Measurements from ENCODE around the gene GDI1. TPM values are rescaled to one million over a fixed set of nuclear protein-coding genes. Genes with fewer than 3 reads are reported as not detected.
"Not testable (repeated sequence)": the region's sequence is repeated elsewhere in the genome, so short reads cannot be mapped to it uniquely, and the experiment has no call there.

Gene GDI1
- total RNA-seq (2021) (137 and 139 TPM in 2 replicates), Bru-seq, nascent RNA (percentile 70 among the genes with signal in this experiment), BruChase-seq, experiment 1, labeled RNA remaining after a 2-hour chase (percentile 86 among the genes with signal in this experiment), BruChase-seq, experiment 2, labeled RNA remaining after a 6-hour chase (percentile 95 among the genes with signal in this experiment)
- long read RNA-seq, transcript GDI1-204 (11 exons, 2,474 nt) = major isoform, 210 of 263 reads
- long read RNA-seq, partial matches to known transcripts = 25 of 263 reads
- long read RNA-seq, other reads (novel, unspliced or antisense) = 23 of 263 reads

DNA sequence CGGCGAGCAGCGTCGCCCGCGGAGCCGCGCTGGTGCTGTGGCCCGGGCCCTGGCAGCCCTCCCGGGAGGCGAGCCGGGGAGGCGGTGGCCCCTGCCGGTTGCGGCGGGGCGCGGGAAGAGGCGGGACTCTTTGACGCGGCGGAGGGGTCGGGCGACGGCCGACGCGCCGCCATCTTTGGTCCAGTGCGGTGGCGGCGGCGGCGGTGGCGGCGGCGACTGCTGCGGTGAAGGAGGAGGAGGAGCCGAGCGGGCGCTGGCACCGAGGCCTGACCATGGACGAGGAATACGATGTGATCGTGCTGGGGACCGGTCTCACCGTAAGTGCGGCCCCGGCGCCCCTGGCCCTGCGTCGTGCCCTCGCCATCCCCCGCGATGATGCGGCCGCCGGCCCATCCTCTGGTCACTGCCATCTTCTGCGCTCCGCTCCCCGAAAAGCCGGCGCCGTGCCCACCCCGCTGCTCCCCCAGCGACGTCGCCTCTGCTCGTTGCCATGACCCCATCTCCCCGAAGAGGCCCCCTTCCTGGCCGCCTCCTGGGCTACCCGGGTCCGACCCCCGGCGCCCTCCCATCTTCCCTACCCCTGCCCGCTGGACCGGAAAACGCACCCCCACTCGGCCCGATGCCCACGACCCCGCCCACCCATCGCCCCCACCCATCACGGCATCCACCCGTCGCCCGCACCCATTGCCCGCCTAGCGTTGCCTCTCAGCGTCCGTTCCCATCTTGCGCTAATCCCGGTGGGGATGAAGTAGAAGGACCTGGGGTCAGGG lies at the start of gene GDI1:
TSS of gene GDI1 (plus strand) at position 172 of the 770 bp plus-strand sequence. CDS start at position 273, 101 bp downstream.
- Histone ChIP-seq H3K9me3 (ENCODE audit: low read depth, low read length, poor library complexity, severe bottlenecking) (no peaks in the 10 kb centered on the region), H3K4me3 (ENCODE audit: low read depth, low read length, poor library complexity, severe bottlenecking) (peak within 1 kb of the TSS; percentile 57), H3K4me1 (ENCODE audit: insufficient read depth, low read length, poor library complexity, severe bottlenecking) (peaks cover 11% of the 10 kb centered on the region), H3K36me3 (ENCODE audit: insufficient read depth, low read length, poor library complexity, severe bottlenecking) (peaks cover 17% of the 10 kb centered on the region), H3K27ac (ENCODE audit: low read depth, low read length, poor library complexity, severe bottlenecking) (peak within 1 kb of the TSS; percentile 90), H3K27me3 (replicated peaks; ENCODE audit: insufficient read depth, low read depth, low read length, poor library complexity) (no peaks in the 10 kb centered on the region)
- ChIA-PET CTCF (no interaction called here), POLR2A (ENCODE audit: low non-redundant PET) (no interaction called here)
- intact Hi-C loops (cut with micrococcal nuclease; ENCODE audit: unreplicated experiment) = no loop called here
- DNase-seq (ENCODE audit: low spot score) = peak; percentile 69
- TF ChIP-seq CTCF (conservative IDR thresholded peaks at IDR 0.05; ENCODE audit: low read depth, low read length) (no peak), EZH2 (IDR thresholded peaks at IDR 0.05; ENCODE audit: borderline replicate concordance, low read depth, low read length, poor library complexity, severe bottlenecking) (no peak)
- no TSS peak for BruUV-seq (replicated peaks)

GRCh38 chrX:154388094-154388493 lies 48.9 kb upstream of the GDI1 start:
- intact Hi-C loops (cut with micrococcal nuclease; ENCODE audit: unreplicated experiment); H3K27me3 ChIP-seq (replicated peaks; ENCODE audit: insufficient read depth, low read depth, low read length, poor library complexity); H3K9me3 ChIP-seq (ENCODE audit: low read depth, low read length, poor library complexity, severe bottlenecking); H3K4me3 ChIP-seq (ENCODE audit: low read depth, low read length, poor library complexity, severe bottlenecking); BruUV-seq (replicated peaks); H3K36me3 ChIP-seq (ENCODE audit: insufficient read depth, low read length, poor library complexity, severe bottlenecking); CTCF ChIA-PET; H3K4me1 ChIP-seq (ENCODE audit: insufficient read depth, low read length, poor library complexity, severe bottlenecking); H3K27ac ChIP-seq (ENCODE audit: low read depth, low read length, poor library complexity, severe bottlenecking); DNase-seq (ENCODE audit: low spot score); POLR2A ChIA-PET (ENCODE audit: low non-redundant PET): not testable (repeated sequence)

GRCh38 chrX:154388649-154389048 lies 48.3 kb upstream of the GDI1 start:
- H3K9me3 ChIP-seq (ENCODE audit: low read depth, low read length, poor library complexity, severe bottlenecking); H3K27ac ChIP-seq (ENCODE audit: low read depth, low read length, poor library complexity, severe bottlenecking); DNase-seq (ENCODE audit: low spot score); H3K27me3 ChIP-seq (replicated peaks; ENCODE audit: insufficient read depth, low read depth, low read length, poor library complexity); intact Hi-C loops (cut with micrococcal nuclease; ENCODE audit: unreplicated experiment); H3K4me3 ChIP-seq (ENCODE audit: low read depth, low read length, poor library complexity, severe bottlenecking); POLR2A ChIA-PET (ENCODE audit: low non-redundant PET); H3K4me1 ChIP-seq (ENCODE audit: insufficient read depth, low read length, poor library complexity, severe bottlenecking); CTCF ChIA-PET; BruUV-seq (replicated peaks); H3K36me3 ChIP-seq (ENCODE audit: insufficient read depth, low read length, poor library complexity, severe bottlenecking): not testable (repeated sequence)

- H3K36me3 ChIP-seq (ENCODE audit: insufficient read depth, low read length, poor library complexity, severe bottlenecking); H3K27me3 ChIP-seq (replicated peaks; ENCODE audit: insufficient read depth, low read depth, low read length, poor library complexity); POLR2A ChIA-PET (ENCODE audit: low non-redundant PET); DNase-seq (ENCODE audit: low spot score); BruUV-seq (replicated peaks); CTCF ChIA-PET; H3K9me3 ChIP-seq (ENCODE audit: low read depth, low read length, poor library complexity, severe bottlenecking); H3K4me1 ChIP-seq (ENCODE audit: insufficient read depth, low read length, poor library complexity, severe bottlenecking); H3K27ac ChIP-seq (ENCODE audit: low read depth, low read length, poor library complexity, severe bottlenecking); H3K4me3 ChIP-seq (ENCODE audit: low read depth, low read length, poor library complexity, severe bottlenecking): not testable (repeated sequence)
- intact Hi-C loops (cut with micrococcal nuclease; ENCODE audit: unreplicated experiment) = loop anchor here (10.0 kb wide), 1 partner anchor 415 kb away; the partner anchor contains the start of genes HCFC1 and TMEM187
Measured at GRCh38 chrX:154389812-154390747, 46.9 kb upstream of the GDI1 start.

- H3K27ac ChIP-seq (ENCODE audit: low read depth, low read length, poor library complexity, severe bottlenecking); POLR2A ChIA-PET (ENCODE audit: low non-redundant PET); BruUV-seq (replicated peaks); CTCF ChIA-PET; H3K4me3 ChIP-seq (ENCODE audit: low read depth, low read length, poor library complexity, severe bottlenecking); DNase-seq (ENCODE audit: low spot score); H3K4me1 ChIP-seq (ENCODE audit: insufficient read depth, low read length, poor library complexity, severe bottlenecking); H3K9me3 ChIP-seq (ENCODE audit: low read depth, low read length, poor library complexity, severe bottlenecking); H3K27me3 ChIP-seq (replicated peaks; ENCODE audit: insufficient read depth, low read depth, low read length, poor library complexity): not testable (repeated sequence)
- intact Hi-C loops (cut with micrococcal nuclease; ENCODE audit: unreplicated experiment) = loop anchor here (10.0 kb wide), 1 partner anchor 422 kb away; the partner anchor contains the start of genes HCFC1 and TMEM187
- H3K36me3 ChIP-seq (ENCODE audit: insufficient read depth, low read length, poor library complexity, severe bottlenecking) = peaks cover 25% of the 10 kb centered on the region
Measured at GRCh38 chrX:154396363-154396762, 40.6 kb upstream of the GDI1 start.

Measured in A673 (cell line).